LHCN-M2 (cell line): Measurements from ENCODE around the gene ZNF106. TPM values are rescaled to one million over a fixed set of nuclear protein-coding genes. Genes with fewer than 3 reads are reported as not detected.

Experiments
- DNase-seq: peaks from one replicate; pipeline ENCODE4 v3.0.0-alpha.2; 2012; ENCODE audit warnings: low read depth
- polyA plus RNA-seq: library from polyadenylated mRNA; unstranded; fragments of >200 nt; gene quantifications from one replicate; pipeline ENCODE4 v1.2.1, GENCODE V29; 2012; ENCODE audit warnings: missing spikeins
- total RNA-seq: library from RNA; depleted of rRNA; stranded (reverse); fragments of >200 nt; gene quantifications from 2 replicates; pipeline ENCODE4 v1.2.3, GENCODE V29; 2014; rRNA removed

Gene ZNF106
- 65.3 and 74.2 TPM in 2 replicates for total RNA-seq
- 23.3 TPM for polyA plus RNA-seq

GRCh38 chr15:42490671-42491538, at the start of gene ZNF106:
Gene ZNF106, minus strand, starts transcription at chr15:42491141. Its CDS starts 18,852 bp downstream, at chr15:42472289.
- peak; percentile 92 for DNase-seq

GRCh38 chr15:42533246-42533645, 42.3 kb upstream of the ZNF106 start:
- no peak for DNase-seq

- no peak for DNase-seq
Observed at GRCh38 chr15:42528970-42529369, 38.0 kb upstream of the ZNF106 start.

GRCh38 chr15:42523331-42523730, 32.4 kb upstream of the ZNF106 start:
- no peak for DNase-seq

GRCh38 chr15:42511007-42511391, 20.1 kb upstream of the ZNF106 start:
- DNase-seq: peak; percentile 84

GRCh38 chr15:42510258-42511006, 19.5 kb upstream of the ZNF106 start:
- no peak for DNase-seq

- DNase-seq: peak; percentile 97
Observed at GRCh38 chr15:42508263-42508690, 17.3 kb upstream of the ZNF106 start.

GRCh38 chr15:42507514-42507913, 16.6 kb upstream of the ZNF106 start:
- peak; percentile 27 for DNase-seq

GRCh38 chr15:42504631-42505030, 13.7 kb upstream of the ZNF106 start:
- no peak for DNase-seq

- no peak for DNase-seq
Observed at GRCh38 chr15:42503825-42504224, 12.9 kb upstream of the ZNF106 start.

- no peak for DNase-seq
Observed at GRCh38 chr15:42502477-42502876, 11.5 kb upstream of the ZNF106 start.

GRCh38 chr15:42499858-42500609, 9.1 kb upstream of the ZNF106 start:
- DNase-seq: peak; percentile 56

GRCh38 chr15:42498212-42499068, 7.5 kb upstream of the ZNF106 start:
- no peak for DNase-seq

GRCh38 chr15:42495361-42496212, 4.6 kb upstream of the ZNF106 start, which contains the start of gene SNAP23:
Gene SNAP23, plus strand, starts transcription at chr15:42495634. Its CDS starts 16,213 bp downstream, at chr15:42511847.
- peak; percentile 95 for DNase-seq

- DNase-seq: peak; percentile 76
Observed at GRCh38 chr15:42494998-42495360, 4.0 kb upstream of the ZNF106 start.

- DNase-seq: no peak
Observed at GRCh38 chr15:42493679-42494078, 2.7 kb upstream of the ZNF106 start.

GRCh38 chr15:42491539-42492225, 741 bp upstream of the ZNF106 start:
- DNase-seq: peak; percentile 75

- no peak for DNase-seq
Observed at GRCh38 chr15:42490291-42490670, 660 bp downstream of the ZNF106 start.

- no peak for DNase-seq
Observed at GRCh38 chr15:42483677-42484076, 7.3 kb downstream of the ZNF106 start.
